ENCODE data around the gene TAF5L. TPM values are rescaled to one million over a fixed set of nuclear protein-coding genes. Genes with fewer than 3 reads are reported as not detected.

Gene TAF5L
- total and polyA plus RNA-seq, 2 of the 4 experiments (the other 2 are of a cell fraction) = 17.9 to 18.6 TPM

DNA sequence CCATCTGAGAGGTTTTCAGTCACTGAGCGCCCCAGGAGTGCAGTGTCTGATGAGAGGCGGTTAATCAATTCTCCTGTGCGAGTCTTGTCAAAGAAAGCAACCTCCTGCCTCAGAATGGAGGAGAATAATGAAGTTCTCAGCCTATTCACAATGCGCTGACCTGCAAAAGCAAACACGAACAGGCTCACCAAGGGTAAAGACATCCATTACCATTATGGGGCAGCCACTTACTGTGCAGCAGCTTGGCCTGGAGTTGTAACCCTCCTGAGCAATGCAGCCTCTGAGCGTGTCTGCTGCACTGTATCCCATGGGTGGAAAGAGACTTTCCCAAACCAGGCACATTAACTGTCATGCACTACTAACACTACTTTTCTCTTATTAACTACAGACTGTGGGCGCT is 78.4 kb downstream of the TAF5L start:
- H2AFZ ChIP-seq (replicated peaks; ENCODE audit: low read length, poor library complexity) = no peak overlapping the region
- peaks cover 7% of the 10 kb centered on the region for H3K36me3 ChIP-seq (ENCODE audit: control insufficient read depth, insufficient read depth, low read length)
- H3K4me2 ChIP-seq (ENCODE audit: low read depth, low read length) = no peak overlapping the region
- no peak for TF ChIP-seq NFE2L2 (IDR thresholded peaks at IDR 0.05; ENCODE audit: low read depth, low read length)
- no peak for TF ChIP-seq BHLHE40 (IDR thresholded peaks at IDR 0.05; ENCODE audit: low read depth, low read length)
- TF ChIP-seq, protein P1, sequence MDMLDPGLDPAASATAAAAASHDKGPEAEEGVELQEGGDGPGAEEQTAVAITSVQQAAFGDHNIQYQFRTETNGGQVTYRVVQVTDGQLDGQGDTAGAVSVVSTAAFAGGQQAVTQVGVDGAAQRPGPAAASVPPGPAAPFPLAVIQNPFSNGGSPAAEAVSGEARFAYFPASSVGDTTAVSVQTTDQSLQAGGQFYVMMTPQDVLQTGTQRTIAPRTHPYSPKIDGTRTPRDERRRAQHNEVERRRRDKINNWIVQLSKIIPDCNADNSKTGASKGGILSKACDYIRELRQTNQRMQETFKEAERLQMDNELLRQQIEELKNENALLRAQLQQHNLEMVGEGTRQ (IDR thresholded peaks at IDR 0.05; ENCODE audit: low read depth, low read length) = no peak
- no peak for TF ChIP-seq POLR2A (IDR thresholded peaks at IDR 0.05; ENCODE audit: low read depth, low read length)
- no peak for TF ChIP-seq SMC3 (IDR thresholded peaks at IDR 0.05; ENCODE audit: low read depth, low read length)
- no peak for TF ChIP-seq RAD21 (IDR thresholded peaks at IDR 0.05; ENCODE audit: low read length)
- no peak for TF ChIP-seq MXI1 (IDR thresholded peaks at IDR 0.05; ENCODE audit: borderline replicate concordance, low read depth, low read length)
- no peaks in the 10 kb centered on the region for H3K9me3 ChIP-seq (ENCODE audit: control insufficient read depth, insufficient read depth, low read length)
- ChIA-PET CTCF (interaction anchor here (1.8 kb wide), 1 partner anchor 11 kb away, joined by 6 read pairs; the partner anchor contains the start of gene ABCB10), POLR2A (ENCODE audit: unreplicated experiment) (no interaction called here)
- BruUV-seq (replicated peaks) = no TSS peak
- no peak overlapping the region for H4K8ac ChIP-seq (ENCODE audit: low read depth in 2 of 2, low read length in 2 of 2)
- H3K4ac ChIP-seq (ENCODE audit: low read depth, low read length) = no peak overlapping the region
- no peak overlapping the region for H2AK9ac ChIP-seq (replicated peaks; ENCODE audit: low read depth, low read length, poor library complexity)
- WGBS, 2 experiments (ENCODE audit: extremely low coverage in 2 of 2, insufficient read length in 1 of 2) = no CpG with 5 or more reads among the region's 7 CpGs
- no peak overlapping the region for H2AK5ac ChIP-seq (ENCODE audit: low read depth, low read length)
- H3K9me1 ChIP-seq (ENCODE audit: insufficient read depth, low read length) = peaks cover 3% of the 10 kb centered on the region; the same call in 1 of the 2 replicates
- H3K79me1 ChIP-seq (ENCODE audit: low read depth in 1 of 2, low read length in 2 of 2) = peaks cover 45 to 51% of the 10 kb centered on the region in 2 experiments
- H2BK120ac ChIP-seq (ENCODE audit: low read depth, low read length) = no peak overlapping the region
- no peaks in the 10 kb centered on the region for H3K4me1 ChIP-seq (ENCODE audit: control insufficient read depth, insufficient read depth, low read length)
- DNase-seq (no peak), ATAC-seq (ENCODE audit: low read depth) (peak; percentile 44)
- H4K20me1 ChIP-seq (ENCODE audit: insufficient read depth, low read length) = peaks cover 3% of the 10 kb centered on the region; the same call in 1 of the 2 replicates
- in situ Hi-C loops (cut with MboI; ENCODE audit: low sequenced_read_pairs) (no loop called here), dilution Hi-C loops (cut with HindIII; ENCODE audit: low sequenced_read_pairs, unreplicated experiment) (no loop called here), intact Hi-C loops (cut with micrococcal nuclease) (no loop called here)
- H3K14ac ChIP-seq (replicated peaks; ENCODE audit: low read depth, low read length) = no peak overlapping the region
- no peak overlapping the region for H3K4me3 ChIP-seq (ENCODE audit: insufficient read depth, low read depth, low read length)
- no peak overlapping the region for H3K9ac ChIP-seq (ENCODE audit: low read depth, low read length)
- H4K91ac ChIP-seq (ENCODE audit: insufficient read depth, low read depth, low read length) = no peak overlapping the region
- no peaks in the 10 kb centered on the region for H3K27me3 ChIP-seq (ENCODE audit: control insufficient read depth, insufficient read depth, low read length)
- H3K27ac ChIP-seq (ENCODE audit: insufficient read depth, low read length) = no peak overlapping the region
- H3K23ac ChIP-seq (ENCODE audit: low read depth, low read length) = no peak overlapping the region
- H4K5ac ChIP-seq (ENCODE audit: low read depth, low read length) = no peak overlapping the region
- no peak overlapping the region for H2BK15ac ChIP-seq (ENCODE audit: low read depth, low read length)
- no peak overlapping the region for H2BK20ac ChIP-seq (ENCODE audit: low read depth, low read length)
- H3K56ac ChIP-seq (ENCODE audit: extremely low read depth, insufficient read depth, low read length) = no peak overlapping the region
- H2BK5ac ChIP-seq (ENCODE audit: low read depth, low read length, poor library complexity, severe bottlenecking) = no peak overlapping the region
- H3K18ac ChIP-seq (ENCODE audit: low read depth, low read length) = no peak overlapping the region
